GM23338 (cell line): ENCODE results near the gene SETSIP. TPM values are rescaled to one million over a fixed set of nuclear protein-coding genes. Genes with fewer than 3 reads are reported as not detected.

Experiments
- ATAC-seq: fragments of 200-7000 bp; cut with Tn5 transposase; 3 replicates; pipeline ENCODE4 v1.9.1; 2020
- DNase-seq: peaks from one replicate; pipeline ENCODE4 v3.0.0-alpha.2; 2015; ENCODE audit warnings: low spot score
- H2AFZ ChIP-seq: fragments of 200-600 bp; sonication (generic); 2 replicates; pipeline ENCODE4 v1.8.0; 2016; ENCODE audit warnings: antibody characterized with exemption, mild to moderate bottlenecking, moderate library complexity
- H3F3A ChIP-seq: fragments of 200-600 bp; sonication (generic); replicated peaks from 2 replicates; pipeline ENCODE4 v1.8.0; 2017; ENCODE audit warnings: antibody characterized with exemption, mixed run types, low read depth
- H3K27ac ChIP-seq: fragments of 200-600 bp; sonication (generic); 2 replicates; pipeline ENCODE4 v1.6.1; 2016; ENCODE audit warnings: low read depth
- H3K27me3 ChIP-seq: fragments of 200-600 bp; sonication (generic); 2 replicates; pipeline ENCODE4 v1.8.0; 2016; ENCODE audit warnings: mild to moderate bottlenecking, mixed run types, moderate library complexity; ENCODE audit not compliant: insufficient read depth
- H3K36me3 ChIP-seq: fragments of 200-600 bp; sonication (generic); 2 replicates; pipeline ENCODE4 v1.8.0; 2016; ENCODE audit warnings: mild to moderate bottlenecking; ENCODE audit not compliant: insufficient read depth
- H3K4me1 ChIP-seq: fragments of 200-600 bp; sonication (generic); 2 replicates; pipeline ENCODE4 v1.8.0; 2016; ENCODE audit warnings: mild to moderate bottlenecking, moderate library complexity; ENCODE audit not compliant: insufficient read depth
- H3K4me2 ChIP-seq: fragments of 200-600 bp; sonication (generic); 2 replicates; pipeline ENCODE4 v1.7.1; 2017; ENCODE audit warnings: mixed run types
- H3K4me3 ChIP-seq: fragments of 200-600 bp; sonication (generic); 2 replicates; pipeline ENCODE4 v1.6.1; 2016; ENCODE audit warnings: mixed run types
- H3K79me2 ChIP-seq: fragments of 200-600 bp; sonication (generic); replicated peaks from 2 replicates; pipeline ENCODE4 v1.8.0; 2017; ENCODE audit warnings: mild to moderate bottlenecking; ENCODE audit not compliant: insufficient read depth
- H3K9me2 ChIP-seq: fragments of 200-600 bp; sonication (generic); 2 replicates; pipeline ENCODE4 v1.8.0; 2017; ENCODE audit not compliant: insufficient read depth
- H4K20me1 ChIP-seq: fragments of 200-600 bp; sonication (generic); replicated peaks from 2 replicates; pipeline ENCODE4 v1.8.0; 2017; ENCODE audit warnings: mild to moderate bottlenecking; ENCODE audit not compliant: insufficient read depth
- H3K27ac Mint-ChIP-seq: 2 replicates; pipeline ENCODE4 v1.8.0; 2020; ENCODE audit warnings: inconsistent platforms, mild to moderate bottlenecking, moderate library complexity, mixed read lengths
- H3K27me3 Mint-ChIP-seq: 3 replicates; pipeline ENCODE4 v1.8.0; 2022; ENCODE audit warnings: low read depth, mild to moderate bottlenecking, moderate library complexity, mixed read lengths, inconsistent platforms; ENCODE audit not compliant: insufficient read depth, poor library complexity
- H3K36me3 Mint-ChIP-seq: 3 replicates; pipeline ENCODE4 v1.8.0; 2021; ENCODE audit warnings: low read depth, mild to moderate bottlenecking, inconsistent platforms, moderate library complexity, mixed read lengths
- H3K4me1 Mint-ChIP-seq: 3 replicates; pipeline ENCODE4 v1.8.0; 2020; ENCODE audit warnings: mild to moderate bottlenecking, inconsistent platforms, mixed read lengths
- H3K4me3 Mint-ChIP-seq: 3 replicates; pipeline ENCODE4 v1.8.0; 2021; ENCODE audit warnings: moderate library complexity, mild to moderate bottlenecking, inconsistent platforms, mixed read lengths
- H3K9me3 Mint-ChIP-seq: 3 replicates; pipeline ENCODE4 v1.8.0; 2020; ENCODE audit warnings: moderate library complexity, mild to moderate bottlenecking, inconsistent platforms, mixed read lengths
- CREB1 ChIP-seq: fragments of 250-450 bp; sonication (Bioruptor Pico); IDR thresholded peaks from 2 replicates; pipeline ENCODE4 v1.5.0; 2020; ENCODE audit warnings: low read depth, mild to moderate bottlenecking, moderate library complexity
- EZH2phosphoT487 ChIP-seq: fragments of 200-600 bp; sonication (generic); IDR thresholded peaks from one replicate; pipeline ENCODE4 v1.8.1; 2018; ENCODE audit warnings: antibody characterized with exemption; ENCODE audit not compliant: unreplicated experiment
- JUNB ChIP-seq: IDR thresholded peaks from one replicate; pipeline ENCODE4 v1.6.1; 2016; ENCODE audit warnings: antibody characterized with exemption; ENCODE audit not compliant: unreplicated experiment
- NANOG ChIP-seq: IDR thresholded peaks from 2 replicates; pipeline ENCODE4 v1.6.1; 2016; ENCODE audit warnings: antibody characterized with exemption, borderline replicate concordance
- POLR2AphosphoS5 ChIP-seq: IDR thresholded peaks from 2 replicates; pipeline ENCODE4 v1.6.1; 2016; ENCODE audit warnings: antibody characterized with exemption, low read depth
- STAT1 ChIP-seq: IDR thresholded peaks from one replicate; pipeline ENCODE4 v1.6.1; 2016; ENCODE audit warnings: antibody characterized with exemption; ENCODE audit not compliant: unreplicated experiment
- ZNF114 ChIP-seq: fragments of 250-450 bp; sonication (Bioruptor Pico); IDR thresholded peaks from 2 replicates; pipeline ENCODE4 v1.5.0; 2020; ENCODE audit warnings: mild to moderate bottlenecking, moderate library complexity
- ZNF331 ChIP-seq: fragments of 250-450 bp; sonication (Bioruptor Pico); IDR thresholded peaks from 2 replicates; pipeline ENCODE4 v1.5.0; 2020; ENCODE audit warnings: low read depth, mild to moderate bottlenecking, moderate library complexity
- polyA plus RNA-seq: library from polyadenylated mRNA; unstranded; fragments of >200 nt; fragmentation: Nextera tagmentation; extraction: Ambion mirVana; gene quantifications from 2 replicates; pipeline ENCODE4 v1.2.1, GENCODE V29; 2016
- total RNA-seq: library from RNA; depleted of rRNA; stranded (reverse); fragments of >200 nt; shearing (Covaris generic); gene quantifications from 2 replicates; pipeline ENCODE4 v1.2.3, GENCODE V29; 2014
- TF ChIP-seq, protein P1 (sequence below), 2 experiments: fragments of 200-600 bp in 1 of 2; sonication (generic) in 1 of 2; conservative IDR thresholded peaks; 2 replicates each; pipeline versions ENCODE4 v1.5.1 to v1.6.1; 2016 to 2017; ENCODE audit warnings: antibody characterized with exemption in 2 of 2, low read depth in 2 of 2, mild to moderate bottlenecking in 2 of 2, moderate library complexity in 1 of 2
- TF ChIP-seq, protein P2 (sequence below): IDR thresholded peaks from one replicate; pipeline ENCODE4 v1.6.1; 2018; ENCODE audit warnings: antibody characterized with exemption; ENCODE audit not compliant: unreplicated experiment
- TF ChIP-seq, protein P3 (sequence below): fragments of 250-450 bp; sonication (Bioruptor Pico); IDR thresholded peaks from 2 replicates; pipeline ENCODE4 v1.5.0; 2020; ENCODE audit warnings: mild to moderate bottlenecking, moderate library complexity

SETSIP gene
- total and polyA plus RNA-seq, 2 experiments from 2014 or later = 0.92 to 0.94 TPM

DNA sequence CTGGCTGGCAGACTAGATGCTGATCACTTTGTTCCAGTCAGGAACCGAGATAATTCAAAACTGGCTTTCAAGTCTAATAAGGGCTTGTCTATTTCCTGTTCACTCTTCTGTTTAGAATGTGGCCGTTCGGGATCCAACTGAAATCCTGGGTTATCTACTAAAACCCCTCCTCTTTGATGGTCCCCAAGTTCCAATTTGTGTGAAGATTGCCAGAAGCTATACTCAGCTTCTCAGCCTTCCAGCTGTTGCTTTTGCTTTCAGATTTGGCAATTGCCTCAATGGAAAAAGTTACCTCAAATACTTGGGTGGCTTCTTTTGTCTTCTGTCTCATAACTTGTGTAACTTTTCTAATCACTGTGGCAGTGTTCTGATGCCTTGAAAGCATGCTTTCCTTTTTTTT is 48.7 kb upstream of the SETSIP start:
- Mint-ChIP-seq H3K4me1 (no peaks in the 10 kb centered on the region), H3K27ac (no peak overlapping the region), H3K9me3 (no peaks in the 10 kb centered on the region), H3K36me3 (no peaks in the 10 kb centered on the region), H3K27me3 (peaks cover 3% of the 10 kb centered on the region), H3K4me3 (no peak overlapping the region)
- H3K4me3 ChIP-seq = no peak overlapping the region
- ATAC-seq = no peak
- no peaks in the 10 kb centered on the region for H3F3A ChIP-seq
- H3K4me2 ChIP-seq = no peak overlapping the region
- H3K79me2 ChIP-seq = no peaks in the 10 kb centered on the region
- no peak overlapping the region for H2AFZ ChIP-seq
- no peaks in the 10 kb centered on the region for H4K20me1 ChIP-seq
- H3K27me3 ChIP-seq = no peaks in the 10 kb centered on the region
- H3K27ac ChIP-seq = no peak overlapping the region
- DNase-seq = no peak
- no peaks in the 10 kb centered on the region for H3K9me2 ChIP-seq
- H3K4me1 ChIP-seq = no peaks in the 10 kb centered on the region
- no peaks in the 10 kb centered on the region for H3K36me3 ChIP-seq
- no peak for TF ChIP-seq JUNB

DNA sequence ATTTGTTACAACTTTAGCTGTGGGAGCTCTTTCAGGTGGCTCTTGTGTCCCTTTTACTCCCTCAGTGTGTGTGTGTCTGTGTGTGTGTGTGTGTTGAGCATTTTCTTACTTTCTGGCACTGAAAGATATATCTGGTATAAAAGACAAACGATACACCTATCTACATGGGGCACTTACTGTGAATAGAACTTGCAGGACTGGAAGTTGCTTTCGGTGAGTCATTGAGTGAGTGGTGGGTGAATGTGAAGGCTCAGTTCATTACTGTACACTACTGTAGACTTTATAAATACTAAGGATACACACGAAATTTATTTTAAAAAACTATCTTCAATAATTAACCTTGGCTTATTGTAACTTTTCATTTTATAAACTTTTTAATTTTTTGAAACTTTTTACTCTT is 43.6 kb upstream of the SETSIP start:
- Mint-ChIP-seq H3K4me1 (no peaks in the 10 kb centered on the region), H3K36me3 (no peaks in the 10 kb centered on the region), H3K9me3 (no peaks in the 10 kb centered on the region), H3K27me3 (peaks cover 2% of the 10 kb centered on the region), H3K4me3 (no peak overlapping the region), H3K27ac (no peak overlapping the region)
- Histone ChIP-seq H2AFZ (no peak overlapping the region), H3K4me1 (no peaks in the 10 kb centered on the region), H4K20me1 (no peaks in the 10 kb centered on the region), H3K27ac (no peak overlapping the region), H3K79me2 (no peaks in the 10 kb centered on the region), H3F3A (no peaks in the 10 kb centered on the region), H3K4me3 (no peak overlapping the region), H3K9me2 (0 out of 2 replicates have a peak, but pooled peaks cover 7% of the 10 kb centered on the region), H3K27me3 (no peaks in the 10 kb centered on the region), H3K36me3 (no peaks in the 10 kb centered on the region), H3K4me2 (no peak overlapping the region)
- ATAC-seq (no peak), DNase-seq (no peak)
- TF ChIP-seq CREB1 (no peak), ZNF114 (no peak), EZH2phosphoT487 (no peak), NANOG (no peak), ZNF331 (CRISPR knock-in tag) (no peak), STAT1 (no peak), POLR2AphosphoS5 (no peak), JUNB (no peak)
- TF ChIP-seq, protein P1, sequence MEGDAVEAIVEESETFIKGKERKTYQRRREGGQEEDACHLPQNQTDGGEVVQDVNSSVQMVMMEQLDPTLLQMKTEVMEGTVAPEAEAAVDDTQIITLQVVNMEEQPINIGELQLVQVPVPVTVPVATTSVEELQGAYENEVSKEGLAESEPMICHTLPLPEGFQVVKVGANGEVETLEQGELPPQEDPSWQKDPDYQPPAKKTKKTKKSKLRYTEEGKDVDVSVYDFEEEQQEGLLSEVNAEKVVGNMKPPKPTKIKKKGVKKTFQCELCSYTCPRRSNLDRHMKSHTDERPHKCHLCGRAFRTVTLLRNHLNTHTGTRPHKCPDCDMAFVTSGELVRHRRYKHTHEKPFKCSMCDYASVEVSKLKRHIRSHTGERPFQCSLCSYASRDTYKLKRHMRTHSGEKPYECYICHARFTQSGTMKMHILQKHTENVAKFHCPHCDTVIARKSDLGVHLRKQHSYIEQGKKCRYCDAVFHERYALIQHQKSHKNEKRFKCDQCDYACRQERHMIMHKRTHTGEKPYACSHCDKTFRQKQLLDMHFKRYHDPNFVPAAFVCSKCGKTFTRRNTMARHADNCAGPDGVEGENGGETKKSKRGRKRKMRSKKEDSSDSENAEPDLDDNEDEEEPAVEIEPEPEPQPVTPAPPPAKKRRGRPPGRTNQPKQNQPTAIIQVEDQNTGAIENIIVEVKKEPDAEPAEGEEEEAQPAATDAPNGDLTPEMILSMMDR (conservative IDR thresholded peaks at IDR 0.05; ENCODE audit: low read depth in 2 of 2) = no peak
- TF ChIP-seq, protein P2, sequence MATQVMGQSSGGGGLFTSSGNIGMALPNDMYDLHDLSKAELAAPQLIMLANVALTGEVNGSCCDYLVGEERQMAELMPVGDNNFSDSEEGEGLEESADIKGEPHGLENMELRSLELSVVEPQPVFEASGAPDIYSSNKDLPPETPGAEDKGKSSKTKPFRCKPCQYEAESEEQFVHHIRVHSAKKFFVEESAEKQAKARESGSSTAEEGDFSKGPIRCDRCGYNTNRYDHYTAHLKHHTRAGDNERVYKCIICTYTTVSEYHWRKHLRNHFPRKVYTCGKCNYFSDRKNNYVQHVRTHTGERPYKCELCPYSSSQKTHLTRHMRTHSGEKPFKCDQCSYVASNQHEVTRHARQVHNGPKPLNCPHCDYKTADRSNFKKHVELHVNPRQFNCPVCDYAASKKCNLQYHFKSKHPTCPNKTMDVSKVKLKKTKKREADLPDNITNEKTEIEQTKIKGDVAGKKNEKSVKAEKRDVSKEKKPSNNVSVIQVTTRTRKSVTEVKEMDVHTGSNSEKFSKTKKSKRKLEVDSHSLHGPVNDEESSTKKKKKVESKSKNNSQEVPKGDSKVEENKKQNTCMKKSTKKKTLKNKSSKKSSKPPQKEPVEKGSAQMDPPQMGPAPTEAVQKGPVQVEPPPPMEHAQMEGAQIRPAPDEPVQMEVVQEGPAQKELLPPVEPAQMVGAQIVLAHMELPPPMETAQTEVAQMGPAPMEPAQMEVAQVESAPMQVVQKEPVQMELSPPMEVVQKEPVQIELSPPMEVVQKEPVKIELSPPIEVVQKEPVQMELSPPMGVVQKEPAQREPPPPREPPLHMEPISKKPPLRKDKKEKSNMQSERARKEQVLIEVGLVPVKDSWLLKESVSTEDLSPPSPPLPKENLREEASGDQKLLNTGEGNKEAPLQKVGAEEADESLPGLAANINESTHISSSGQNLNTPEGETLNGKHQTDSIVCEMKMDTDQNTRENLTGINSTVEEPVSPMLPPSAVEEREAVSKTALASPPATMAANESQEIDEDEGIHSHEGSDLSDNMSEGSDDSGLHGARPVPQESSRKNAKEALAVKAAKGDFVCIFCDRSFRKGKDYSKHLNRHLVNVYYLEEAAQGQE = no peak
- TF ChIP-seq, protein P3, sequence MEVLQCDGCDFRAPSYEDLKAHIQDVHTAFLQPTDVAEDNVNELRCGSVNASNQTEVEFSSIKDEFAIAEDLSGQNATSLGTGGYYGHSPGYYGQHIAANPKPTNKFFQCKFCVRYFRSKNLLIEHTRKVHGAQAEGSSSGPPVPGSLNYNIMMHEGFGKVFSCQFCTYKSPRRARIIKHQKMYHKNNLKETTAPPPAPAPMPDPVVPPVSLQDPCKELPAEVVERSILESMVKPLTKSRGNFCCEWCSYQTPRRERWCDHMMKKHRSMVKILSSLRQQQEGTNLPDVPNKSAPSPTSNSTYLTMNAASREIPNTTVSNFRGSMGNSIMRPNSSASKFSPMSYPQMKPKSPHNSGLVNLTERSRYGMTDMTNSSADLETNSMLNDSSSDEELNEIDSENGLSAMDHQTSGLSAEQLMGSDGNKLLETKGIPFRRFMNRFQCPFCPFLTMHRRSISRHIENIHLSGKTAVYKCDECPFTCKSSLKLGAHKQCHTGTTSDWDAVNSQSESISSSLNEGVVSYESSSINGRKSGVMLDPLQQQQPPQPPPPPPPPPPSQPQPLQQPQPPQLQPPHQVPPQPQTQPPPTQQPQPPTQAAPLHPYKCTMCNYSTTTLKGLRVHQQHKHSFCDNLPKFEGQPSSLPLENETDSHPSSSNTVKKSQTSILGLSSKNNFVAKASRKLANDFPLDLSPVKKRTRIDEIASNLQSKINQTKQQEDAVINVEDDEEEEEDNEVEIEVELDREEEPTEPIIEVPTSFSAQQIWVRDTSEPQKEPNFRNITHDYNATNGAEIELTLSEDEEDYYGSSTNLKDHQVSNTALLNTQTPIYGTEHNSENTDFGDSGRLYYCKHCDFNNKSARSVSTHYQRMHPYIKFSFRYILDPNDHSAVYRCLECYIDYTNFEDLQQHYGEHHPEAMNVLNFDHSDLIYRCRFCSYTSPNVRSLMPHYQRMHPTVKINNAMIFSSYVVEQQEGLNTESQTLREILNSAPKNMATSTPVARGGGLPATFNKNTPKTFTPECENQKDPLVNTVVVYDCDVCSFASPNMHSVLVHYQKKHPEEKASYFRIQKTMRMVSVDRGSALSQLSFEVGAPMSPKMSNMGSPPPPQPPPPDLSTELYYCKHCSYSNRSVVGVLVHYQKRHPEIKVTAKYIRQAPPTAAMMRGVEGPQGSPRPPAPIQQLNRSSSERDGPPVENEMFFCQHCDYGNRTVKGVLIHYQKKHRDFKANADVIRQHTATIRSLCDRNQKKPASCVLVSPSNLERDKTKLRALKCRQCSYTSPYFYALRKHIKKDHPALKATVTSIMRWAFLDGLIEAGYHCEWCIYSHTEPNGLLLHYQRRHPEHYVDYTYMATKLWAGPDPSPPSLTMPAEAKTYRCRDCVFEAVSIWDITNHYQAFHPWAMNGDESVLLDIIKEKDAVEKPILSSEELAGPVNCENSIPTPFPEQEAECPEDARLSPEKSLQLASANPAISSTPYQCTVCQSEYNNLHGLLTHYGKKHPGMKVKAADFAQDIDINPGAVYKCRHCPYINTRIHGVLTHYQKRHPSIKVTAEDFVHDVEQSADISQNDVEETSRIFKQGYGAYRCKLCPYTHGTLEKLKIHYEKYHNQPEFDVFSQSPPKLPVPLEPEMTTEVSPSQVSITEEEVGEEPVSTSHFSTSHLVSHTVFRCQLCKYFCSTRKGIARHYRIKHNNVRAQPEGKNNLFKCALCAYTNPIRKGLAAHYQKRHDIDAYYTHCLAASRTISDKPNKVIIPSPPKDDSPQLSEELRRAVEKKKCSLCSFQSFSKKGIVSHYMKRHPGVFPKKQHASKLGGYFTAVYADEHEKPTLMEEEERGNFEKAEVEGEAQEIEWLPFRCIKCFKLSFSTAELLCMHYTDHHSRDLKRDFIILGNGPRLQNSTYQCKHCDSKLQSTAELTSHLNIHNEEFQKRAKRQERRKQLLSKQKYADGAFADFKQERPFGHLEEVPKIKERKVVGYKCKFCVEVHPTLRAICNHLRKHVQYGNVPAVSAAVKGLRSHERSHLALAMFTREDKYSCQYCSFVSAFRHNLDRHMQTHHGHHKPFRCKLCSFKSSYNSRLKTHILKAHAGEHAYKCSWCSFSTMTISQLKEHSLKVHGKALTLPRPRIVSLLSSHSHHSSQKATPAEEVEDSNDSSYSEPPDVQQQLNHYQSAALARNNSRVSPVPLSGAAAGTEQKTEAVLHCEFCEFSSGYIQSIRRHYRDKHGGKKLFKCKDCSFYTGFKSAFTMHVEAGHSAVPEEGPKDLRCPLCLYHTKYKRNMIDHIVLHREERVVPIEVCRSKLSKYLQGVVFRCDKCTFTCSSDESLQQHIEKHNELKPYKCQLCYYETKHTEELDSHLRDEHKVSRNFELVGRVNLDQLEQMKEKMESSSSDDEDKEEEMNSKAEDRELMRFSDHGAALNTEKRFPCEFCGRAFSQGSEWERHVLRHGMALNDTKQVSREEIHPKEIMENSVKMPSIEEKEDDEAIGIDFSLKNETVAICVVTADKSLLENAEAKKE (CRISPR knock-in tag) = no peak
